ENCODE results near the gene CNTN5. TPM values are rescaled to one million over a fixed set of nuclear protein-coding genes. Genes with fewer than 3 reads are reported as not detected.

The CNTN5 gene
- total RNA-seq, 4 donors from 2014 or later = not detected

GRCh38 chr11:99446400-99446799 lies 425.7 kb downstream of the CNTN5 start:
- TF ChIP-seq CTCF (IDR thresholded peaks at IDR 0.05; ENCODE audit: low read depth) = no peak

GRCh38 chr11:99449345-99449744 lies 428.6 kb downstream of the CNTN5 start:
- TF ChIP-seq CTCF (IDR thresholded peaks at IDR 0.05; ENCODE audit: low read depth) = no peak

- no peak for TF ChIP-seq CTCF (IDR thresholded peaks at IDR 0.05; ENCODE audit: low read depth)
These were observed 431.3 kb downstream of the CNTN5 start for GRCh38 chr11:99452075-99452474.

GRCh38 chr11:99461913-99462312 lies 441.2 kb downstream of the CNTN5 start:
- no peak for TF ChIP-seq CTCF (IDR thresholded peaks at IDR 0.05; ENCODE audit: low read depth)

- no peak for TF ChIP-seq CTCF (IDR thresholded peaks at IDR 0.05; ENCODE audit: low read depth)
These were observed 444.2 kb downstream of the CNTN5 start for GRCh38 chr11:99464985-99465384.

- TF ChIP-seq CTCF (IDR thresholded peaks at IDR 0.05; ENCODE audit: low read depth) = no peak
These were observed 468.8 kb downstream of the CNTN5 start for GRCh38 chr11:99489581-99489980.

- no peak for TF ChIP-seq CTCF (IDR thresholded peaks at IDR 0.05; ENCODE audit: low read depth)
These were observed 473.3 kb downstream of the CNTN5 start for GRCh38 chr11:99494065-99494464.

Data from subcutaneous adipose tissue (tissue), 4 donors.